ENCODE results near the gene RAB13.

RAB13 gene

GRCh38 chr1:153973525-153973924 lies 12.6 kb downstream of the RAB13 start:
- no peak for TF ChIP-seq CTCF (IDR thresholded peaks at IDR 0.05; ENCODE audit: low read depth, low read length)
- H3K4me3 ChIP-seq (ENCODE audit: low read depth, low read length) = no peak overlapping the region

GRCh38 chr1:153973071-153973470 lies 13.1 kb downstream of the RAB13 start:
- no peak for TF ChIP-seq CTCF (IDR thresholded peaks at IDR 0.05; ENCODE audit: low read depth, low read length)
- no peak overlapping the region for H3K4me3 ChIP-seq (ENCODE audit: low read depth, low read length)

GRCh38 chr1:153970346-153970745 lies 15.8 kb downstream of the RAB13 start:
- H3K4me3 ChIP-seq (ENCODE audit: low read depth, low read length) = no peak overlapping the region
- TF ChIP-seq CTCF (IDR thresholded peaks at IDR 0.05; ENCODE audit: low read depth, low read length) = no peak

- no peak overlapping the region for H3K4me3 ChIP-seq (ENCODE audit: low read depth, low read length)
- no peak for TF ChIP-seq CTCF (IDR thresholded peaks at IDR 0.05; ENCODE audit: low read depth, low read length)
These were observed 17.2 kb downstream of the RAB13 start for GRCh38 chr1:153968972-153969371.

GRCh38 chr1:153968408-153968807 lies 17.7 kb downstream of the RAB13 start:
- peak overlapping the region; percentile 54 for H3K4me3 ChIP-seq (ENCODE audit: low read depth, low read length)
- no peak for TF ChIP-seq CTCF (IDR thresholded peaks at IDR 0.05; ENCODE audit: low read depth, low read length)

GRCh38 chr1:153968000-153968363 lies 18.2 kb downstream of the RAB13 start:
- H3K4me3 ChIP-seq (ENCODE audit: low read depth, low read length) = peak overlapping the region; percentile 54
- TF ChIP-seq CTCF (IDR thresholded peaks at IDR 0.05; ENCODE audit: low read depth, low read length) = no peak

- peak; percentile 13; the same call in 1 of the 2 replicates for TF ChIP-seq CTCF (IDR thresholded peaks at IDR 0.05; ENCODE audit: low read depth, low read length)
- H3K4me3 ChIP-seq (ENCODE audit: low read depth, low read length) = peak within 1 kb of the TSS; percentile 54
These were observed 18.8 kb downstream of the RAB13 start, which contains the start of gene CREB3L4 for GRCh38 chr1:153967107-153967999. CREB3L4 (plus strand) TSS chr1:153967902; CDS start chr1:153968526, 624 bp downstream.
